WI38 (cell line): ENCODE data around the gene RYR1.

Experiments used
- H3K4me3 ChIP-seq: 2 replicates; pipeline ENCODE4 v1.5.1; 2011; ENCODE audit warnings: low read depth, mild to moderate bottlenecking, control low read depth, low read length
- CTCF ChIP-seq: IDR thresholded peaks from 2 replicates; pipeline ENCODE4 v1.5.1; 2012; ENCODE audit warnings: low read depth, mild to moderate bottlenecking, control low read depth, low read length

Gene RYR1

GRCh38 chr19:38391911-38392464 is 41.5 kb upstream of the RYR1 start:
- no peak overlapping the region for H3K4me3 ChIP-seq
- TF ChIP-seq CTCF = no peak

GRCh38 chr19:38392707-38393308 is 40.7 kb upstream of the RYR1 start:
- no peak overlapping the region for H3K4me3 ChIP-seq
- TF ChIP-seq CTCF = no peak

- no peak overlapping the region for H3K4me3 ChIP-seq
- TF ChIP-seq CTCF = no peak
Measured at GRCh38 chr19:38394488-38394887, 39.0 kb upstream of the RYR1 start.

- no peak for TF ChIP-seq CTCF
- H3K4me3 ChIP-seq = no peak overlapping the region
Measured at GRCh38 chr19:38395381-38396114, 37.9 kb upstream of the RYR1 start.

GRCh38 chr19:38399081-38399480 is 34.4 kb upstream of the RYR1 start:
- TF ChIP-seq CTCF = no peak
- no peak overlapping the region for H3K4me3 ChIP-seq

- TF ChIP-seq CTCF = no peak
- H3K4me3 ChIP-seq = no peak overlapping the region
Measured at GRCh38 chr19:38399537-38399936, 34.0 kb upstream of the RYR1 start.

- H3K4me3 ChIP-seq = no peak overlapping the region
- no peak for TF ChIP-seq CTCF
Measured at GRCh38 chr19:38400361-38400760, 33.1 kb upstream of the RYR1 start.
